ENCODE measurements around the gene S100A16.
"Not testable (repeated sequence)": the region's sequence is repeated elsewhere in the genome, so short reads cannot be mapped to it uniquely, and the experiment has no call there.

Gene S100A16

DNA sequence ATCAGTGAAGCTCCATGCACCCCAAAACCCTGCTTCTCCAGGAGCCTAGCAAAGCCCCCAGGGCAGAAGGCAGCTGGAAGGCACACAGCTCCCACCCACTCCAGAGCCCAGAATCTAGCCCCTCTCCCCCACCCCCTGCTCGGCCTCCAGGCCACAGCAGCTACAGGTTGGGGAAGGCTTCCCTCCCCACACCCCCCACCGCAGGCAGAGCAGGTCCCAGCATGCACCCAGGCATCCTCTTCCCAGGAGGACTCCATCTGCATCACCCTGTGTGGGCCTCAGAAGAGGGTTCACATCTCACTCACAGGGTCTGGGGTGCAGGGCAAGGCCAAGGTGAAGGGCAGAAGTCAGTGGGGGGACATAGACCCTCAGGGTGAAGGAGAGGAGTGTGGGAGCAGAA, 2.5 kb upstream of the S100A16 start:
- no peak for DNase-seq (ENCODE audit: low read depth in 2 of 2)

DNA sequence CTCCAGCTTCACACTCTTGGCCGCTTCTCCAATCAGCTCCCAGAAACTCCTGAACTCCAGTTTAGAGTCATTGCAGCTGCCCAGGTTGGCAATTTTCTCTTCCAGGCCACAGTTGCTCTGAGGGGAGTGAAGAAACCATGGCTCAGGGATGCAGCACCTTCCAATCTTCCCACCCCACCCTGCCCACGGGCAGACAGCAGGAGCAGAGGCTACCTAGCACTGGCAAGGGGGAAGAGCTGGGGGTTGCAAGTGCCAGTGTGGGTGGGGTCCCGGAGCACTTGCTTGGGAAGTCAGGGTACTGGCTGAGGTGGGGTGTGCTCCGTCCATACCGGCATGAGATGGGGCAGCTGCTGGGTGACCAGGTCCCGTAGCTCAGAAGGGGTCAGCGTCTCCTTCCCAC, 2.0 kb upstream of the S100A16 start:
- no peak for DNase-seq (ENCODE audit: low read depth in 2 of 2)

DNA sequence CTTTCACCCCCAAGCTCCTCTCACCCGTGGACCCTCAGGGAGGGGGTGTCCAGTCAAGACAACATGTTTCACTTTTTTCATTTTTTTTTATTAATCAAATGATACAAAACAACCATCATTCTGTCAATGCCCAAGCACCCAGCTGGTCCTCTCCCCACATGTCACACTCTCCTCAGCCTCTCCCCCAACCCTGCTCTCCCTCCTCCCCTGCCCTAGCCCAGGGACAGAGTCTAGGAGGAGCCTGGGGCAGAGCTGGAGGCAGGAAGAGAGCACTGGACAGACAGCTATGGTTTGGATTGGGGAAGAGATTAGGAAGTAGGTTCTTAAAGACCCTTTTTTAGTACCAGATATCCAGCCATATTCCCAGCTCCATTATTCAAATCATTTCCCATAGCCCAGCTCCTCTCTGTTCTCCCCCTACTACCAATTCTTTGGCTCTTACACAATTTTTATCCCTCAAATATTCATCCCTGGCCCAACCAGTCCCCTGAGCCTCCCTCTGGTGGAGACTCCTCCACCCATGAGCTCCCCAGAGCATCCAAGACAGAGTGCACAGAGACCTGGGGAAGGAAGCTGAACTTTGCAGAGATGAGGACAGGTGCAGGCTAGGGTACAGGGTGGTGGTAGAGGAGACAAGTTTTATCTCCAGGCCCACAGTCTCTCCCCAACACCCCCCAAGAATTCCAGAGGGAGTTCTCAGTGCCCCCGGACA, 1.4 kb upstream of the S100A16 start:
- DNase-seq (ENCODE audit: low read depth in 2 of 2) = no peak

DNA sequence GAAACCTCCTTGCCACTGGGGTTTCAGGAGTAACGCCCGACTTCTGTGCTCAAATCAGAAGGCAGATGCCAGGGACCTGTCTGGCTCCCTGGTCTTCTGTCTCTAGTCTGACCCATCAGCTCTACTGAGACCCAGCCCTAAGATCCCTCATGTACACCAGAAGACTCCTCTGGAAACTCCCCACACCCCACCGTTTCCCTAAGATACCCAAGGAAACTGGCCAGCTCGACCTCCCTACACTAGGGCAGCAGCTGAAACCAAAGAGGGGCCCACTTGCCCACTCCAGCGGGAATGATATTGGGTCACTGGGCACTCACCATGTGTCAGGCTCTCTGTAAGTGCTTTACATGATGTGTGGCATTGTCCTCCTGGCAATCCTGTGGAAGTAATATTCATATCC, 469 bp upstream of the S100A16 start:
- no peak for DNase-seq (ENCODE audit: low read depth in 2 of 2)

DNA sequence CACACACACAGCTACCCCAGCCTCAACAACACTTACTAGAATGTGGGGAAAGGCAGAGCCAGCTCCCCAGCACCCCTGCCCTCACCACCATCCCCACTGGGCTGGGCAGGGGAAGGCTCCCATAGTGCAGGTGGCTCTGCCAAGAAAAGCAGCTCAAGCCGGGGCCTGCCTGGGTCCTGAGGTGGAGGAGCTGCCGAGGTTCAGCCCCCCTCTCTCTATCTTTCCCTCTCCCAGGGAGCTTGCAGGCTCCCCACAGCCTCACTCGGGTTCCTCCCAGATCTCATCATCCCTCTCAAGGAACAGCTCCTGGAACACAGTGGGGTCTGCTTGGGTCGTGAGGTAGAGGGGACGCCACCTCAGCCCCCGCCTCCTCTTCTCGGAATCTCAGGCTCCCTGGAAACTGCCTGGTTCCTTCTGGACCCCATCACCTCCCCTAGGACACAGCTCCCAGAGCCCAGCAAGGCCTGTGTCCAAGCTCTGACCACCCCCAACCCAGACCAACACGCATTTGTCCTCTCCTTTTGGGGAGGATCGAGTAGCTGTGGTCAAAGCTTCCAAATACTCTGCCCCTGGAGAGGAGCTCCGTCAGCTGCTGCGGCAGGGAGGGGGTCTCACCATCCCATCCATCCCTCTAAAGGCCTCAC, 704 bp downstream of the S100A16 start:
- DNase-seq (ENCODE audit: low read depth in 2 of 2) = no peak

DNA sequence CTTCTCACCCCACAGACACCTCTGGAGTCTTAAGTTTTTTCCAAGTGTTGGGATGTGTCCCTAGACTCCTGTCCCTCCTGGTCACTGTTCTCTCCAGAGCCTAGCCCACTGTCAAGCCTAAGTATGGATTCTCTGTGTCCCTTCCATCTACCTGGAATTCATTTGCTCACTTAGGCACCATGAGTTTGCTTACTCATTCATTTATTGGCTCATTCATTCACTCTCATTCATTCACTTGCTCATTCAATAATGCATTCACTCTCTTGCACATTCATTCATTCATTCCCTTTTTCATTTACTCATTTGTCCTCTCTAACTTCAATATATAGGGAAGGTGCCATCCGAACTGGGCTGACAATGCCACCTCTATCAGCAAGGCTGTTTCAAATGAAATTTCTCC, 1.6 kb downstream of the S100A16 start:
- DNase-seq (ENCODE audit: low read depth in 2 of 2) = no peak

DNA sequence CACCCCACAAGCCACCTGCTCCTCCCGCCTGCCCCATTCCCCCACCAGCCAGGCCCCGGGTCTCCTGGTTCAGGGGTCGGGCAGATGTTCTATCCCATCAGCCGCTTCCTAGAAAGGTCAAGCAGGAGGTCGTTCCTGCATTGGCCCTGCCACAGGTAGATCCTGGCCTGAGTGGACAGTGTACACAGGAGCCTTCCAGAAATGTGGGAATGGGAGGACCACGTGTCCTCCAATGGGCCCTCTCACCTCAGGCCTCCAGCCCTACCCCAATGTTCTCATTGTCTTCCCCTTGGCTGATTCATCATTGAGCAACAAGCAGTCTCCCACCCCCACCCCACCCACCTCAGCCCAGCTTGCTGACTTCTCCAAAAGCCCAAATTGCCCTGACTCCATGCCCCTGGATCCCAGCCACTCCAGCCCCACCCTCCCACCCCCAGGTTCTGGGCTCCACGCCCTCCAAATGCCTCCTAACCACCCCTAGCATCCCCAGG, 2.1 kb downstream of the S100A16 start:
- no peak for DNase-seq (ENCODE audit: low read depth in 2 of 2)

DNA sequence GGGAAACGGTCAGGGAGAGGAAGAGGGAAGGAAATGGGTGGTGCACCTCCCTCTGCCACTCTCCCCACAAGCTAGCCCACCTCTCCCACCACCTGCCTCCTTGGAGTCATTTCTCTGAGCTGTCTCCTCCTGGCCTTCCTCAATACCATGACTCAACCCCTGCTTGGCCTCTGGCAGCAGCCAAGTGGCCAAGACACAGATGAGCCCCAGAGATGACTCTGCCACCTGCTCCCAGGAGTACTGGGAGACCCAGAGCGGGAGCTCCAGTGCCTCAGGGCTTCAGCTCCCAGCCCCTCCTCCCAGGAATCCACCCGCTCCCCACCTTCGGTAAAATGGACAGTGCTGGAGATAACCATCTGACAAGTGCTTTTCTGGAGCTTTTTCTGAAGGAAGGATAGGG, 2.6 kb downstream of the S100A16 start:
- DNase-seq (ENCODE audit: low read depth in 2 of 2) = no peak

DNA sequence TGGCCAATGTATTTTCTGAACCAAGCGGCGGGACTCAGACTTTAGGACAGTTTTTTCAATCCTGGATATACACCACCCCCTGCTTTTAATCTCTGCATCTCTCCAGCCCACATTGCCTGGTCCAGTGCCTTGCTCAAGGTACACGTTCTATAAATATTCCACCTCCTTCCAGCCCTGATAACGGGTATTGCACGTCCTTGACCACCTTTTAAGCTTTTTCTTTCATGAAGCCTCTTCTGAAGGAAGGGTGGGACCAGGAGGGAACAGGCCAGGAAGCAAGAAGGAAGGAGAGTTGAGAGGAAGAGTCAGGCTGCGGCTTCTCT, 3.4 kb downstream of the S100A16 start:
- no peak for DNase-seq (ENCODE audit: low read depth in 2 of 2)

DNA sequence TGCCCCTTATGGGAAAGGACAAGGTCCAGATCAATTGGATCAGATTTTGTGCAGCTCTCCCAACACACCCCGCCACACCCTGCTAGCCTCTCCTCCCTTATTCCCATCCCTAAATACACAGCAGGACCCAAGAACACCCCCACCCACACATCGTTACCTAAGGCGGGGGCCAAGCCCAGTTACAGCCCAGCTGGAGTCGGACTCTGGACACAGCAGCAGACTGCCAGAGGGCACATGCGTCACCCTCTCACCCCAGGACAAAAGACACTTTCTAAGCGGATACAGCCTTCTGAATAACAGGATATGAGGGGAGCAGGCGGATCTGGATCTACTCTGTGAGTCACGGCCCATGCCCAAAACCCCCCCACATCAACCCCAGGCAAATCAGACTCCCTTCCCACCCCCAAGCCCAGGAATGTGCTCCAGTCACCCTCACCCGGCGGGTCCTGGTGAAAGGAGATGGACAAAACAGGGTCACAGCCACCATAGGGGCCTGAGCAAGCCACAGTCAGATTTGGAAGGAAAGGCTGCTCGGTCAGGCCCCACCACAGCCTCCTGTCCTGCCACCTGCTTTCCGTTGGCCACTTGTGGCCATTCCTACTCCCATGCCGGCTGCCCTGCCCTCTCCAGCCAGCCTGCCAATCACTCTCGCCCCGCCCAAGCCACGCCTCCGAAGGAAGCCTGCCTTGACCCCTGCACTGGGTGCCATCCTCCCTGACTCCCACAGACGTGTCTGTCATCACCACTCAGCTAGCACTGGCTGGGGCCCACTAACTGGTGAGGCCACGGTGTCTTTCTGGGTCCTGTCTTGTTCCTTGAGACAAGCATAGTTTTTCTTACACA, 4.0 kb downstream of the S100A16 start:
- no peak for DNase-seq (ENCODE audit: low read depth in 2 of 2)

DNA sequence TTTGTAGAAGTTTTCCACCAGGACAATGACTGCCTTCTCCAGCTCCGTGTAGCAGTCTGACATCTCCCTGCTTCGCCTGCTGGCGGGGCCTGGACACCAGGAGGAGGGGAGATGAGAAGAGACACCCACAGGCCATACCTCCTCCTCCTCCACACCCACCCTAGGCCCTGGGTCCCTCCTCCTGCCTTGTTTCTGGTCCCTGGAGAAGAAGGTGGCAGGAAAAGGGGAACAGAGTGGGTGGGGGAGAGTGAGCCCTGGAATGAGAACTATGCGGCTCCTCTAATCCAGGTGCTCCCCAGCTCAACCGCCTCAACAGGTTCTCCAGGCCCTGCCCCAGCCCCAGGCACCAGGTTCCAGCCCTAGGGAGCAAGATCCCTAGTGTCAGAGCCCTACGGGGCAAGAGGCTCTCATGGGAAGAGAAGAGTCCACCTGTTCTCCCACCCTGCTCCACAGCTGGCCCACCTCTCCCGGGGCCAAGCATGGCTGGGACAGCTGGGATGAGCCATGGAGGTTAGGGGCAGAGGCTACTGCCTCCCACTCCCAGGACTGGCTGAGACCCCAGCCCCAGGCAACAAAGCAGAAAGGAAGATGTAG, 4.8 kb downstream of the S100A16 start:
- no peak for DNase-seq (ENCODE audit: low read depth in 2 of 2)

DNA sequence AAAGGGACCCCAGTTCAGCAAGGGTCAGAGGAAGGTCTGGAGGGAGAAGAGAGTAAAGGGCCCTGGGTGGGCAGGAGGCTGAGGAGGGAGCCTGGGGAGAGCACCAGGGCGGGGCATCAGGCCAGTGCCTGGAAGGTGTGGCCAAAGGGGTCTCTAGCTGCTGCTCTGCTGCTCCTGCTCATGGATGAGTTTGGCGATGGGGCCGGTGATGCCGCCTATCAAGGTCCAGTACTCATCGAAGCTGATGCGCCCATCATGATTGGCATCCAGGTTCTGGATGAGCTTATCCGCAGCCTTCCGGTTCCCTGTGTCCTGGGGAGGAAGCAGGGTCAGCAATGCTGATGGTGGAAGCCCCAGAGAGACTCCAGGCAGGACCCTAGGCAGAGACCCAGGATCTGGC, 5.6 kb downstream of the S100A16 start:
- DNase-seq (ENCODE audit: low read depth in 2 of 2) = no peak

DNA sequence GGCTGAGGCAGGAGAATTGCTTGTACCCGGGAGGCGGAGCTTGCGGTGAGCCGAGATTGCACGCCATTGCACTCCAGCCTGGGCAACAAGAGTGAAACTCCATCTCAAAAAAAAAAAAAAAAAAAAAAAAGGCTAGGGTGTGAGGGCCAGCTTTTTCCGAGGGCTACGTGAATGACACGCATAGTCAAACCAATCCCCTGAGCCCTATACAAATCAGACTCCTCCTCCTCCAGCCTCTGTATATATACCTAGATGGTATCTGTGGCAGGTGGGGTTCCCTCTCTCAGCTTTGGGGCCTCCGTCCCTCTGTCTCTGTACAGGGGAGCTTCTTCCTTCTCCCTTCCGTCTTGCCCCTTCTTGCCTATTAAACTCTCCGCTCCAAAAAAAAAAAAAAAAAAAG, 6.7 kb downstream of the S100A16 start:
- DNase-seq (ENCODE audit: low read depth in 2 of 2) = no peak

DNA sequence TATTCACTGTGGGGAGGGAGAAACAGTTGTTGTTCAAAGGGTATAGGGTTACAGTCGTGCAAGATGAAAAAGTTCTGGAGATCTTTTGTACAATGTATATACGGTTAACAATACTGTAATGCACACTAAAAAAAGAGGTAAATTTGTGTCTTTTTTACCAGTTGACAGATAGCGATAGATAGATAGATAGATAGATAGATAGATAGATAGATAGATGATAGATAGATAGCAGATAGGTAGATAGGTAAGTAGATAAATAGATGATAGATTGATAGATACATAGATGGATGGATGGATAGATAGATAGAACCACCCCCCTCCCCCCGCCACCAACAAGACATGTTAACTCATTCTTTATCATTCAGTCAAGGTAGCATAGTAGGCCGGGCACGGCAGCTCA, 10.2 kb downstream of the S100A16 start:
- no peak for DNase-seq (ENCODE audit: low read depth in 2 of 2)

DNA sequence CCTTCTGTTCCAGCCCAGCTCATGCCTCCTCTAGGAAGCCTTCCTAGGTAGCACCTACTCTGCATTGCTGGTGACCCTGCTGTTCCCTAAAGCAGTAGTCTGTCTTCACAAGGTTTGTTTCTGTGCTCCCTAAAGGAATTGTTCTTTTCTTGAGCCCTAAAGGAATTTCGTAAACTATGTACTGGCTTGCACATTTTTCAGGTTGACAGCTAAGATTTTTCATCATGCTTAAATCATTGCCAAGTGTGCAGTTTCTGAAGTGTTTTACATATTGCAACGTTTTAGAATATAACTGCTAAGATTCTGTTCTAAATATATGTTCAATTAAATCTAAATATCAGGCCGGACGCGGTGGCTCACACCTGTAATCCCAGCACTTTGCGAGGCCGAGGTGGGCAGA, 13.1 kb downstream of the S100A16 start:
- DNase-seq (ENCODE audit: low read depth in 2 of 2) = no peak

DNA sequence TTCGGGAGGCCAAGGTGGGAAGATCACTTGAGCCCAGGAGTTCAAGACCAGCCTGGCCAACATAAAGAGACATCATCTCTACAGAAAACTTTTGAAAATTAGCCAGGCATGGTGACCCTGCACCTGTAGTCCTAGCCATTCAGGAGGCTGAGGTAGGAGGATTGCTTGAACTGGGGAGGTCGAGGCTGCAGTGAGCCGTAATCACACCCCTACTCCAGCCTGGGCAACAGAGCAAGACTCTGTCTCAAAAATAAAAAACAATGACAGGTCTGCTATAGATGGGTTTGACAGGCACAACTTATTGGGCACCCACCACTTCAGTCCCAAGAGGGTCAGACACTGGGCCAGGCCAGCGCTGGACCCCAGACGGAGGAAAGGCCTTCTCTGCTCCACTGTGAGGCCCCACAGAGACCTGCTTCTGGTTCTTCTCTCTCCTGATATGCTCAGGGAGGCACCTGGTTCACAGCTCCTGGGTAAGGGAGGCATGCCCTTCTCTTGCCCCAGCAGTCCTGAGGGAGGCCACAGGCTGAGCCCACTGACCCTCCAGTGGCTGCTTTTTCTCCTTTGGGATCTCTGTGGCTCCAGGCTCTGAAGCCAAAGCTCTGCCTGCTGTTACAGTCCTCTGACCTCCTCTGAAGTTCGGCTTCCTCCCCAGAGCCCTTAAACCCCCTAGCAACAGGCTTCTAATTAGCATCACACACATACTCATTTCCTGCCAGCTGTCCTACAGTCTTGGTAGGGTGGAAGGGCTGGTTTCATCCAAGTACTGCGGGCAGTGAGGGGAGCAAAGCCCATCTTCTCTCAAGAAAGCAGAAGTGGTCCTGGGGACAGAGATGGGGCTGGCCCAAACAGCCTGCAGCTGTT, 14.4 kb downstream of the S100A16 start:
- no peak for DNase-seq (ENCODE audit: low read depth in 2 of 2)

DNA sequence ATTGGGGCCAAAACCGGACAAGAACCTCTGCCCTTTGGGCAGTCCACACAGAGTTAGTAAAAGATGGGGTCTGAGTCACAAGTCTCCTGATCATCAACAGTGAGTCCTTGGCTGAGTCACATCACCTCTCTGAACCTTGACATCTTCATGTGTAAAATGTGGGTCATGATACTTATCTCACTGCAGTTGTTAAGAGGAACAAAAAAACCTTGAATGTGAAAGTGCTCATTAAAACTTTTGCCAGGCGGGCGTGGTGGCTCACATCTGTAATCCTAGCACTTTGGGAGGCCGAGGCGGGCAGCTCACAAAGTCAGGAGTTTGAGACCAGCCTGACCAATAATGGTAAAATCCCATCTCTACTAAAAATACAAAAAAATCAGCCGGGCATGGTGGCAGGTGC, 15.7 kb downstream of the S100A16 start:
- DNase-seq (ENCODE audit: low read depth in 2 of 2) = no peak

DNA sequence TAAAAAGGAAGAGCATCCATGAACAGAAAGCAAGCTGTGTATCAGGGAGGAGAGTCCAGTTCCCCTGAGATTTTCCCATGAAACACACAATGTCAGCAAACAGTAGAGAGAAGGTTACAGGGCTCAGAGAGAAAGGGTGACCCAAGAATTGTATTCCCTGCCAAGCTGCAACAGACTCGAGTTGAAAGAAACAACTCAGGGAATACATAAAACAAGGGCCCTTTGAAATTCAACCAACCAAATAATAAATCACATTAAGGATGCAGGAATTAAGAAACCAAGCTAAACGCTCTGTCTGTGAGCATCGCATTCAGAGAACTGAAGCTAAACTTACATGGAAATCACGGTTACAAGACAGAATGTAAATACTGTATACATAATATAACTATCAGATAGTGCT, 20.2 kb downstream of the S100A16 start:
- no peak for DNase-seq (ENCODE audit: low read depth in 2 of 2)

DNA sequence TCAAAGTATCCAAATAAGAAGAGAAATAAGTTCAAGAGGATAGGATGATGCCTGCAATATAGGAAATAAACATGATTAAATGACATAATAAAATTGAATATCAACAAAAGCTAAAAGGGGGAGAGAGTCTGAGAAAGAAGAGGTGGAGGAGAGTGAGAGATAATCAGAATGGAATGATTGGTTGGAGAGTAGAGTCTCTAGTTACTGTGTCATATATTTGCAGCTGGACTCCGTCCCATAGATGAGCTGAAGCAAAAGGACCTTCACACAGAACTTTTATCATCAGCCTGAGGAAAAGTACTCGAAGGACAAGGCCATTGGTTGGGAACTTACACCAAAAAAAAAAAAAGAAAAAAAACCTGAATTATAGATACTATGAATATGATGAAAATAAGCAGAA, 24.5 kb downstream of the S100A16 start:
- no peak for DNase-seq (ENCODE audit: low read depth in 2 of 2)

DNA sequence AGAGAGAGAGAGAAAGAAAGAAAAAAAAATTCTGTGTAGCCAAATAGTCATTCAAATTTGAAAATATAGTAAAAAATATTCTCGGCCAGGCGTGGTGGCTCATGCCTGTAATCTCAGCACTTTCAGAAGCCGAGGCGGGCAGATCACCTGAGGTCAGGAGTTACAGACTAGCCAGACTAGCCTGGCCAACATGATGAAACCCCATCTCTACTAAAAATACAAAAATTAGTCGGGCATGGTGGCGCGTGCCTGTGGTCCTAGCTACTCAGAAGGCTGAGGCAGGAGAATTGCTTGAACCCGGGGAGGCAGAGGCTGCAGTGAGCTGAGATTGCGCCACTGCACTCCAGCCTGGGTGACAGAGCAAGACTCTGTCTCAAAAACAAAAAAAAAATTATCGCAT, 24.9 kb downstream of the S100A16 start:
- DNase-seq (ENCODE audit: low read depth in 2 of 2) = not testable (repeated sequence)

DNA sequence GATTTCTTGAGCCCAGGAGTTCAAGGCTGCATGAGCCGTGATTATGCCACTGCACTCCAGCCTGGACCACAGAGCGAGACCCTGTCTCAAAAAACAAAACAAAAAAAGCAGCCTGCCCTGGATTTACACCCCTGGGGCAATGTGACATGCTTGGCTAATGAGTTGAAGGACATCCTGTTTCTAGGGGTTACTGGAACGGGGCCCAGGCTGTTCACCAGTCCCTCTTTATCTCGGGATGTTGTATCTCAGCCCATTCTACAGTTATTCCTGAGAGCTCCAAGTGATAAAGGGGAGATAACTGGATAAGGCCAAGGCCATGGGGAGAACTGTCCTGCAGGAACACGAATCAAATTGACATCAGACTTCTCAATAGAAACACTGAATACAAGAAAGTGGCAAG, 25.6 kb downstream of the S100A16 start:
- no peak for DNase-seq (ENCODE audit: low read depth in 2 of 2)

DNA sequence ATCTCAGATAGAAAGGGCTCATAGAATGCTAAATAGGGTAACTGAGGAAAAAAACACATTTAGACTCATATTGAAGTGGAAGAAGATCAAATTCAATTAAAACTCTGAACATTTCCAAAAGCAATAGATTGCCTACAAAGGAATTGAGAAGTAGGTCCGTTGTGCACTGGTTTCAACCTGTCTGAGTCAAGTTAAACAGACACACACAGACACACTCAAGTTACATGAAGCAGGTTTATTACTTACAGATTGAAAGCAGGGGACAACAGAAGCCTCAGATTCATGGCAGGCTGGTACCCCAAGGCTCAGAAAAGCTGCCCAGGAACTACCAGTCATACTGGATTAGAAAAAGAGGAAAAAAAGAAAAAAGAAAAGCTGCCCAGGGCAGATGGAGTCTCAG, 26.6 kb downstream of the S100A16 start:
- no peak for DNase-seq (ENCODE audit: low read depth in 2 of 2)

Data from stimulated activated CD4-positive, alpha-beta T cell treated with anti-CD3 and anti-CD28 coated beads, Interleukin-1b, Interleukin-23, amount 100 ng/mL, for 1 hour (primary cell).